A673 (cell line): ENCODE data around the gene KXD1. TPM values are rescaled to one million over a fixed set of nuclear protein-coding genes. Genes with fewer than 3 reads are reported as not detected.

Source experiments
- BruUV-seq: library from RNA; stranded (reverse); fragments of 400-500 nt; replicated peaks from 2 replicates; lab custom pipeline; 2021; lab: Mats Ljungman, UMichigan
- CTCF ChIA-PET: fragments of 300-600 bp; sonication (Branson Sonifier 250); formaldehyde crosslinking; loops from one replicate; lab custom pipeline; 2022; ENCODE audit warnings: antibody characterized with exemption; lab: Charles Lee
- POLR2A ChIA-PET: fragments of 300-600 bp; sonication (Branson Sonifier 250); formaldehyde crosslinking; loops from one replicate; lab custom pipeline; 2022; ENCODE audit warnings: antibody characterized with exemption; ENCODE audit not compliant: low non-redundant PET; lab: Charles Lee
- DNase-seq: peaks from one replicate; pipeline ENCODE4 v3.0.0-alpha.2; 2015; ENCODE audit warnings: low spot score
- H3K27ac ChIP-seq: fragments of 200-600 bp; sonication (generic); 2 replicates; pipeline ENCODE4 v1.5.1; 2016; ENCODE audit warnings: mixed run types, low read depth, mild to moderate bottlenecking, mixed read lengths, antibody characterized with exemption, low read length; ENCODE audit not compliant: poor library complexity, severe bottlenecking
- H3K27me3 ChIP-seq: fragments of 200-600 bp; sonication (generic); replicated peaks from 2 replicates; pipeline ENCODE4 v1.6.1; 2017; ENCODE audit warnings: mixed run types, low read depth, mild to moderate bottlenecking, mixed read lengths, antibody characterized with exemption, low read length; ENCODE audit not compliant: insufficient read depth, poor library complexity
- H3K36me3 ChIP-seq: fragments of 200-600 bp; sonication (generic); 2 replicates; pipeline ENCODE4 v1.6.1; 2016; ENCODE audit warnings: mixed run types, mild to moderate bottlenecking, mixed read lengths, antibody characterized with exemption, low read length; ENCODE audit not compliant: insufficient read depth, poor library complexity, severe bottlenecking
- H3K4me1 ChIP-seq: fragments of 200-600 bp; sonication (generic); 2 replicates; pipeline ENCODE4 v1.6.1; 2017; ENCODE audit warnings: mixed run types, mild to moderate bottlenecking, mixed read lengths, antibody characterized with exemption, low read length; ENCODE audit not compliant: insufficient read depth, poor library complexity, severe bottlenecking
- H3K4me3 ChIP-seq: fragments of 200-600 bp; sonication (generic); 2 replicates; pipeline ENCODE4 v1.5.1; 2016; ENCODE audit warnings: low read depth, mixed run types, mild to moderate bottlenecking, mixed read lengths, low read length; ENCODE audit not compliant: poor library complexity, severe bottlenecking
- H3K9me3 ChIP-seq: fragments of 200-600 bp; sonication (generic); 2 replicates; pipeline ENCODE4 v1.6.1; 2016; ENCODE audit warnings: mixed run types, low read depth, mild to moderate bottlenecking, mixed read lengths, antibody characterized with exemption, low read length; ENCODE audit not compliant: poor library complexity, severe bottlenecking
- EZH2 ChIP-seq: fragments of 200-600 bp; sonication (generic); IDR thresholded peaks from 2 replicates; pipeline ENCODE4 v1.6.1; 2017; ENCODE audit warnings: borderline replicate concordance, low read depth, mild to moderate bottlenecking, mixed read lengths, antibody characterized with exemption, low read length; ENCODE audit not compliant: poor library complexity, severe bottlenecking
- intact Hi-C: fragments of 100-400 bp; cut with micrococcal nuclease; formaldehyde crosslinking; loops from one replicate; pipeline ENCODE4 v1.10.0; 2022; ENCODE audit not compliant: unreplicated experiment
- total RNA-seq: library from RNA; stranded (reverse); gene quantifications from 2 replicates; pipeline ENCODE4 v1.2.3, GENCODE V29; 2021
- TF ChIP-seq, protein P1 (sequence below): fragments of 300-800, 200-600 bp; sonication (generic); conservative IDR thresholded peaks from 2 replicates; pipeline ENCODE4 v1.5.1; 2017; ENCODE audit warnings: low read depth, mild to moderate bottlenecking, antibody characterized with exemption, low read length, moderate library complexity, mixed read lengths

The KXD1 gene
- total RNA-seq, 1 experiment from 2014 or later: 111 TPM

DNA sequence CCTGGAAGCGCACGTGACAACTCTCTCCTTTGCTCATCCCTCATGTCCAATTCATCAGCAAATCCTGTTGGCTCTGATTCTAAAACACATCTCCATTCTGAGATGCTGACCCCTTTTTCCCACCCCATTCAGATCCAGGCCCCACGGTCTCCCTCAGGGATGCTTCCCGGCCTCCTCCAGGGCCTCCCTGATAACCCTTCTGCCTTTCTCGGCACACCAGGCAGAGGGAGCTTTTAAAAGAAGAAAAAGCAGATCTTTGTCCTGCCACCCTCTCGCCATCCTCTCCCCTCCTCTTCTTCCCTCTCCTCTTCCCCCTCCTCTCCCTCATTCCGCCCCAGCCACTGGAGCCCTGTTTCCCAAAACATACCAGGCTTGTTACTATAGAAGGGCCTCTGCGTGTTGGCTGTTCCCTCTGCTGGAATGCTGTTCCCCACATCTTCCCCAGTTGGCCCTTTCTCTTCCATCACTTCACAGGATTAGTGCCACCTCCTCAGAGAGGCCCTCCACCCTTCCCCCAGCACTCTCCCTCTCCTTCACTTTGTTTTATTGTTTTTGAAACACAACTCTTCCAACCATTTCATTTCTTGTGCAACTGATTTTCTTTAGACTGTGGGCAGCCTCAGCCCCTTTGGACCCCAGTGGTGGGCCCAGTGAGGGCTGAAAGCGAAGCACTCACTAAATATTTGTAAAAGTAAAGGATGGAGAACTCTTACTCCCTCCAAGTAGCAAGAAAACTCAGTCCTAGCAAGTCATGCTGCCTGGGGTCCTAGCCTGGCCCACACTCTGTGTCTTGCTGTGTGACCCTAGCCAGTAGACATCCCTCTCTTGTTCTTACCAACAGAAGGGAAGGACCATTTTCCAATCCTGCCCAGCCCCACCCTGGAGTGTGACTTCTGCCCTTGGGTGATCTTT lies 51.4 kb downstream of the KXD1 start:
- H3K27ac ChIP-seq: no peak overlapping the region
- ChIA-PET POLR2A (no interaction called here), CTCF (no interaction called here)
- BruUV-seq: no TSS peak
- DNase-seq: no peak
- H3K4me1 ChIP-seq: peaks cover 62% of the 10 kb centered on the region
- H3K27me3 ChIP-seq: no peaks in the 10 kb centered on the region
- intact Hi-C loops: no loop called here
- no peaks in the 10 kb centered on the region for H3K9me3 ChIP-seq
- H3K4me3 ChIP-seq: no peak overlapping the region
- H3K36me3 ChIP-seq: no peaks in the 10 kb centered on the region
- TF ChIP-seq EZH2: no peak
- TF ChIP-seq, protein P1, sequence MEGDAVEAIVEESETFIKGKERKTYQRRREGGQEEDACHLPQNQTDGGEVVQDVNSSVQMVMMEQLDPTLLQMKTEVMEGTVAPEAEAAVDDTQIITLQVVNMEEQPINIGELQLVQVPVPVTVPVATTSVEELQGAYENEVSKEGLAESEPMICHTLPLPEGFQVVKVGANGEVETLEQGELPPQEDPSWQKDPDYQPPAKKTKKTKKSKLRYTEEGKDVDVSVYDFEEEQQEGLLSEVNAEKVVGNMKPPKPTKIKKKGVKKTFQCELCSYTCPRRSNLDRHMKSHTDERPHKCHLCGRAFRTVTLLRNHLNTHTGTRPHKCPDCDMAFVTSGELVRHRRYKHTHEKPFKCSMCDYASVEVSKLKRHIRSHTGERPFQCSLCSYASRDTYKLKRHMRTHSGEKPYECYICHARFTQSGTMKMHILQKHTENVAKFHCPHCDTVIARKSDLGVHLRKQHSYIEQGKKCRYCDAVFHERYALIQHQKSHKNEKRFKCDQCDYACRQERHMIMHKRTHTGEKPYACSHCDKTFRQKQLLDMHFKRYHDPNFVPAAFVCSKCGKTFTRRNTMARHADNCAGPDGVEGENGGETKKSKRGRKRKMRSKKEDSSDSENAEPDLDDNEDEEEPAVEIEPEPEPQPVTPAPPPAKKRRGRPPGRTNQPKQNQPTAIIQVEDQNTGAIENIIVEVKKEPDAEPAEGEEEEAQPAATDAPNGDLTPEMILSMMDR: no peak

DNA sequence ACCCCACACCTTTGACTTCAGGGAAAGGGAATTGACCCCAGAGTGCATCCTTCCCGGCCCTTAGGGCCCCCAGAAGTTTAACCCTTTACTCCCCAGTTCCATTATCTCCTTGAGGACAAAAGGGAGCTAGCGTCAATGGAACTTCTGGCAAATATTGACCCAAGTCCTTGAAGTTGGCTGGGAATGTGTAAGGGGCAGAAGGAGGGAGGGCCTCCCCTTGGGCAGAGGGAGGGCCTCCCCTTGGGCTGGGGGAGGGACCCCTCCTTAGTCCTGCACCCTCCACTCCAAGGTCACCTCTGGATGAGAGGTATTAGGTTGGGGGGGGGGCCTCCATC lies 52.0 kb downstream of the KXD1 start:
- no peaks in the 10 kb centered on the region for H3K9me3 ChIP-seq
- ChIA-PET CTCF (no interaction called here), POLR2A (no interaction called here)
- DNase-seq: no peak
- BruUV-seq: no TSS peak
- intact Hi-C loops: no loop called here
- no peak overlapping the region for H3K27ac ChIP-seq
- H3K27me3 ChIP-seq: no peaks in the 10 kb centered on the region
- H3K4me1 ChIP-seq: peaks cover 56% of the 10 kb centered on the region
- no peak overlapping the region for H3K4me3 ChIP-seq
- no peak for TF ChIP-seq EZH2
- TF ChIP-seq, protein P1: no peak
- H3K36me3 ChIP-seq: no peaks in the 10 kb centered on the region

DNA sequence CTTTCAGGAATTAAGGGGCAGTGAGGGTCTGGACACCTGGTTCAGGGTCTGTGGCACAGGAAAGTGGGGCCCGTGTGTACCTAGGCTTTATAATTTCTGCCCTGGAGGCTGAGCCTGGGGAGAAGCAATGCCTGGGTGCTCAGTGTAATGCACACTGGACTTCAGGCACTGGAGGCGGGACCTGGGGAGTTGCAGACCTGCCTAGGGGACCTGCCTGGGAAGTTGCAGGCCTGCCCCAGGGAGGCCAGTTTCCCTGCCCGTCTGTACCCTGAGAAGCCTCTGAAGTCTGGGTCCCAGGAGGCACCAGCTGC lies 52.5 kb downstream of the KXD1 start:
- H3K27me3 ChIP-seq: no peaks in the 10 kb centered on the region
- TF ChIP-seq, protein P1: no peak
- DNase-seq: no peak
- ChIA-PET POLR2A (no interaction called here), CTCF (no interaction called here)
- H3K4me3 ChIP-seq: peak overlapping the region; percentile 11
- H3K4me1 ChIP-seq: peaks cover 51% of the 10 kb centered on the region
- H3K27ac ChIP-seq: peak overlapping the region; percentile 65
- H3K36me3 ChIP-seq: no peaks in the 10 kb centered on the region
- BruUV-seq: no TSS peak
- intact Hi-C loops: no loop called here
- no peaks in the 10 kb centered on the region for H3K9me3 ChIP-seq
